Keratinocyte (primary cell): ENCODE results near the gene CCL7. TPM values are rescaled to one million over a fixed set of nuclear protein-coding genes. Genes with fewer than 3 reads are reported as not detected.

ENCODE experiments used
- DNase-seq: peaks from one replicate; pipeline ENCODE4 v3.0.0-alpha.2; 2011; ENCODE audit warnings: low read depth, missing footprints, low spot score
- FAIRE-seq: peaks from 2 replicates; lab custom pipeline; 2011; peaks lifted over from hg19 to GRCh38; lab: Jason Lieb, UNC
- H2AFZ ChIP-seq: 2 replicates; pipeline ENCODE4 v1.6.0; 2012; ENCODE audit warnings: low read length, control low read depth, inconsistent platforms; ENCODE audit not compliant: control insufficient read depth
- H3K27ac ChIP-seq: 2 replicates; pipeline ENCODE4 v1.5.1; 2011; ENCODE audit warnings: low read length; ENCODE audit not compliant: control insufficient read depth, insufficient read depth
- H3K27me3 ChIP-seq: 3 replicates; pipeline ENCODE4 v1.6.0; 2011; ENCODE audit warnings: low read length; ENCODE audit not compliant: control insufficient read depth, insufficient read depth; ENCODE audit errors: extremely low read depth
- H3K36me3 ChIP-seq, 2 experiments: 2 replicates in 1 of 2; 3 replicates in 1 of 2; pipeline ENCODE4 v1.5.1; 2011; ENCODE audit warnings: low read length in 2 of 2, mild to moderate bottlenecking in 1 of 2; ENCODE audit not compliant: control insufficient read depth in 2 of 2, insufficient read depth in 2 of 2; ENCODE audit errors: extremely low read depth in 1 of 2
- H3K4me1 ChIP-seq: 3 replicates; pipeline ENCODE4 v1.5.1; 2011; ENCODE audit warnings: low read length; ENCODE audit not compliant: control insufficient read depth, insufficient read depth; ENCODE audit errors: extremely low read depth
- H3K4me2 ChIP-seq: 3 replicates; pipeline ENCODE4 v1.6.0; 2011; ENCODE audit warnings: low read depth, low read length; ENCODE audit not compliant: control insufficient read depth, insufficient read depth; ENCODE audit errors: extremely low read depth
- H3K4me3 ChIP-seq, 3 experiments: fragments of 200-600 bp in 1 of 3; sonication (generic) in 1 of 3; 2 replicates in 2 of 3; 3 replicates in 1 of 3; pipeline ENCODE4 v1.5.1; 2011 to 2016; ENCODE audit warnings: low read length in 3 of 3, mild to moderate bottlenecking in 3 of 3, control low read depth in 2 of 3, inconsistent platforms in 1 of 3, low read depth in 1 of 3, mixed read lengths in 1 of 3, mixed run types in 1 of 3, moderate library complexity in 1 of 3; ENCODE audit not compliant: control insufficient read depth in 2 of 3, insufficient read depth in 2 of 3; ENCODE audit errors: extremely low read depth in 1 of 3
- H3K79me2 ChIP-seq: 2 replicates; pipeline ENCODE4 v1.6.0; 2012; ENCODE audit warnings: low read length; ENCODE audit not compliant: control insufficient read depth, insufficient read depth
- H3K9ac ChIP-seq: 3 replicates; pipeline ENCODE4 v1.6.0; 2011; ENCODE audit warnings: low read length; ENCODE audit not compliant: control insufficient read depth, insufficient read depth; ENCODE audit errors: extremely low read depth
- H3K9me1 ChIP-seq: 3 replicates; pipeline ENCODE4 v1.6.0; 2011; ENCODE audit warnings: low read length; ENCODE audit not compliant: control insufficient read depth, insufficient read depth; ENCODE audit errors: extremely low read depth
- H3K9me3 ChIP-seq: 2 replicates; pipeline ENCODE4 v1.5.1; 2012; ENCODE audit warnings: low read depth, low read length; ENCODE audit not compliant: control insufficient read depth
- H4K20me1 ChIP-seq: 3 replicates; pipeline ENCODE4 v1.6.0; 2011; ENCODE audit warnings: low read length; ENCODE audit not compliant: control insufficient read depth, insufficient read depth; ENCODE audit errors: extremely low read depth
- CTCF ChIP-seq, 3 experiments: IDR thresholded peaks in 1 of 3; conservative IDR thresholded peaks in 1 of 3; optimal IDR thresholded peaks in 1 of 3; 2 replicates in 2 of 3; 3 replicates in 1 of 3; pipeline versions ENCODE3 to v1.5.1; 2011; ENCODE audit warnings: low read length in 3 of 3, mild to moderate bottlenecking in 3 of 3, moderate library complexity in 2 of 3, control low read depth in 1 of 3, inconsistent platforms in 1 of 3; ENCODE audit not compliant: insufficient read depth in 2 of 3; ENCODE audit errors: extremely low read depth in 1 of 3
- EZH2 ChIP-seq: IDR thresholded peaks from one replicate; pipeline ENCODE4 v1.6.1; 2012; ENCODE audit warnings: inconsistent platforms, mild to moderate bottlenecking, low read length, moderate library complexity
- dilution Hi-C: fragments of 300-500 bp; cut with MboI; formaldehyde crosslinking; loops from one replicate; pipeline ENCODE4 v1.7.0; 2020; ENCODE audit warnings: low sequenced_read_pairs; ENCODE audit not compliant: extremely low pct_ligation_motif_present
- polyA plus RNA-seq, 5 experiments: library from polyadenylated mRNA; depleted of rRNA in 3 of 5; stranded (reverse) in 3 of 5; stranded (forward) in 1 of 5; unstranded in 1 of 5; fragments of >200 nt; gene quantifications; 1 replicate in 1 of 5; 2 replicates in 3 of 5; 3 replicates in 1 of 5; pipeline versions ENCODE4 v1.2.1 to v1.2.3, GENCODE V29; 2011 to 2012; ENCODE audit warnings: missing spikeins in 2 of 5, low read depth in 1 of 5, low replicate concordance in 1 of 5

CCL7 gene
- polyA plus RNA-seq, 1 donor (not counting 4 experiments of a cell fraction or from before 2014, with no cell fraction given): not detected

GRCh38 chr17:34225046-34225445 lies 45.0 kb upstream of the CCL7 start:
- no peaks in the 10 kb centered on the region for H3K4me1 ChIP-seq
- H3K9me3 ChIP-seq: no peaks in the 10 kb centered on the region
- DNase-seq (no peak), FAIRE-seq (no peak)
- no peaks in the 10 kb centered on the region for H3K79me2 ChIP-seq
- H3K4me2 ChIP-seq: no peak overlapping the region
- H3K9me1 ChIP-seq: no peaks in the 10 kb centered on the region
- dilution Hi-C loops: no loop called here
- no peak overlapping the region for H3K4me3 ChIP-seq
- H3K27ac ChIP-seq: no peak overlapping the region
- H4K20me1 ChIP-seq: no peaks in the 10 kb centered on the region
- H3K27me3 ChIP-seq: peaks cover 7% of the 10 kb centered on the region
- TF ChIP-seq EZH2: no peak
- no peak for TF ChIP-seq CTCF (optimal IDR thresholded peaks at IDR 0.05 in 1 of 3, IDR thresholded peaks at IDR 0.05 in 1 of 3, conservative IDR thresholded peaks at IDR 0.05 in 1 of 3; ENCODE audit: extremely low read depth in 1 of 3, insufficient read depth in 2 of 3, low read length in 3 of 3)
- no peak overlapping the region for H3K9ac ChIP-seq
- H3K36me3 ChIP-seq: no peaks in the 10 kb centered on the region
- no peak overlapping the region for H2AFZ ChIP-seq

DNA sequence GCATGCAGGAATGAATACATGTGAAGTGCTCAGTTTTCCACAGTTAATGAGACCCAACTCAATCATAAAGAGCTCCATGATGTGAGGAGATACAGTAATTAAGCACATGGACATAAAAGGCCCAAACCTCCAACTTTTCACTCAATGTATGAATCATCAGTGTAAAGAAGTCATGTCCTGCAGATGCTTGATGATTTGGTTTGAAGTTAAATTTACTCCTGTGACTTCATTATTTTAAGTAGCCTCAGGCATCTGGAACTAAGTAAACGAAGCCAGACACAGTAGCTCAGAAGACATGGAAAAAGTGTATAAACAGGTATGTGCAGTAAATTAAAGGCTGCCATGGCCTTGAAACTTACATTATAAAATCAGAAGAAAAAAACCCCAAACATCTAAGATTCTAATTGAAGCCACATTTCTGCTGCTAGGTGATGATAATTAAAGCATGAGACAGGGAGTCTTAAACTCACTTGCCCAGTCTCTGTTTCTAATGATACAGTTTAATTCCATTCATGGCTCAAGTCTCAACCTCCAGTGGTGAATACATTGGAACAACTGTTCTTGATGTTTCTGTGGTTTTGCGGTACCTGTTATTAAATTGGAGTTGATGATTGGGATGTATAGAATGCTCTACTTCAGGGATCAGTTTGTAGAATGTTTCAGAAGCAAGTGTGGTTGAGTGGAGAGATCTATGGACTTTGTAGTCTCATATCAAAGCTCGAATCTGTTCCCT lies 43.8 kb upstream of the CCL7 start:
- Histone ChIP-seq H3K36me3 (no peaks in the 10 kb centered on the region), H3K9me3 (no peaks in the 10 kb centered on the region), H3K27me3 (peaks cover 7% of the 10 kb centered on the region), H3K4me2 (no peak overlapping the region), H3K9ac (no peak overlapping the region), H3K27ac (no peak overlapping the region), H4K20me1 (no peaks in the 10 kb centered on the region), H3K4me3 (no peak overlapping the region), H3K9me1 (no peaks in the 10 kb centered on the region), H3K79me2 (no peaks in the 10 kb centered on the region), H2AFZ (no peak overlapping the region), H3K4me1 (no peaks in the 10 kb centered on the region)
- no peak for FAIRE-seq
- dilution Hi-C loops: no loop called here
- no peak for DNase-seq
- no peak for TF ChIP-seq CTCF (optimal IDR thresholded peaks at IDR 0.05 in 1 of 3, IDR thresholded peaks at IDR 0.05 in 1 of 3, conservative IDR thresholded peaks at IDR 0.05 in 1 of 3; ENCODE audit: extremely low read depth in 1 of 3, insufficient read depth in 2 of 3, low read length in 3 of 3)
- no peak for TF ChIP-seq EZH2
